HepG2 (cell line): ENCODE results near the gene NXF3. TPM values are rescaled to one million over a fixed set of nuclear protein-coding genes. Genes with fewer than 3 reads are reported as not detected.

Experiments used
- ATAC-seq: fragments of 200-7000 bp; cut with Tn5 transposase; 3 replicates; pipeline ENCODE4 v1.9.1; 2020; ENCODE audit warnings: mild to moderate bottlenecking, moderate library complexity
- BruUV-seq: library from RNA; stranded (reverse); fragments of 400-500 nt; replicated peaks from 2 replicates; lab custom pipeline; 2021; lab: Mats Ljungman, UMichigan
- CTCF ChIA-PET: fragments of 300-600 bp; formaldehyde crosslinking; extraction: SDS; loops from one replicate; lab custom pipeline; 2021; ENCODE audit warnings: low total read pairs, inconsistent platforms, low intra/inter-chr PET ratio; lab: Yijun Ruan, JAX
- POLR2A ChIA-PET: fragments of 350-600 bp; sonication (Branson Sonifier 250); formaldehyde crosslinking; loops from one replicate; lab custom pipeline; 2020; ENCODE audit warnings: antibody characterized with exemption, inconsistent platforms; lab: Yijun Ruan, JAX
- DNase-seq: peaks from one replicate; pipeline ENCODE4 v3.0.0-alpha.2; 2015; ENCODE audit warnings: low spot score
- FAIRE-seq: peaks from 3 replicates; lab custom pipeline; 2011; peaks lifted over from hg19 to GRCh38; lab: Jason Lieb, UNC
- H2AFZ ChIP-seq: one replicate; pipeline ENCODE4 v1.6.1; 2011; ENCODE audit warnings: low read length, inconsistent platforms
- H3K27ac ChIP-seq: fragments of 300-600 bp; 3 replicates; pipeline ENCODE4 v1.8.0; 2011; ENCODE audit warnings: mixed run types, mild to moderate bottlenecking, mixed read lengths, low read length, inconsistent platforms; ENCODE audit not compliant: insufficient read depth; ENCODE audit errors: extremely low read length
- H3K27me3 ChIP-seq, 2 experiments: fragments of 200-600 bp in 1 of 2; 2 replicates in 1 of 2; 3 replicates in 1 of 2; pipeline versions ENCODE4 v1.6.0 to v1.8.0; 2011; ENCODE audit warnings: low read length in 2 of 2, mild to moderate bottlenecking in 2 of 2, moderate library complexity in 2 of 2, inconsistent platforms in 1 of 2; ENCODE audit not compliant: insufficient read depth in 2 of 2, control insufficient read depth in 1 of 2
- H3K36me3 ChIP-seq, 2 experiments: fragments of 200-600 bp in 1 of 2; replicated peaks in 1 of 2; 2 replicates in 1 of 2; 3 replicates in 1 of 2; pipeline versions ENCODE4 v1.5.1 to v1.8.0; 2011; ENCODE audit warnings: low read length in 2 of 2, inconsistent platforms in 1 of 2; ENCODE audit not compliant: insufficient read depth in 2 of 2, control insufficient read depth in 1 of 2
- H3K4me1 ChIP-seq: 2 replicates; pipeline ENCODE4 v1.5.1; 2012; ENCODE audit warnings: low read length, inconsistent platforms; ENCODE audit not compliant: insufficient read depth
- H3K4me2 ChIP-seq: 2 replicates; pipeline ENCODE4 v1.6.0; 2011; ENCODE audit warnings: low read depth, low read length, inconsistent platforms
- H3K4me3 ChIP-seq, 3 experiments: fragments of 200-600 bp in 1 of 3; sonication (generic), shearing (Covaris generic) in 1 of 3; replicated peaks in 1 of 3; 2 replicates each; pipeline ENCODE4 v1.5.1; 2011 to 2016; ENCODE audit warnings: low read length in 3 of 3, inconsistent platforms in 2 of 3, low read depth in 2 of 3, mild to moderate bottlenecking in 2 of 3, control low read depth in 1 of 3, mixed read lengths in 1 of 3; ENCODE audit not compliant: insufficient read depth in 1 of 3
- H3K79me2 ChIP-seq: one replicate; pipeline ENCODE4 v1.6.1; 2011; ENCODE audit warnings: low read length, inconsistent platforms; ENCODE audit not compliant: insufficient read depth
- H3K9ac ChIP-seq: 2 replicates; pipeline ENCODE4 v1.6.0; 2011; ENCODE audit warnings: mild to moderate bottlenecking, low read depth, low read length, inconsistent platforms; ENCODE audit not compliant: insufficient read depth
- H3K9me3 ChIP-seq: 2 replicates; pipeline ENCODE4 v1.5.1; 2012; ENCODE audit warnings: mild to moderate bottlenecking, low read length
- H4K20me1 ChIP-seq: 2 replicates; pipeline ENCODE4 v1.6.0; 2011; ENCODE audit warnings: inconsistent platforms, mild to moderate bottlenecking, low read length, moderate library complexity; ENCODE audit not compliant: insufficient read depth
- AHR ChIP-seq: IDR thresholded peaks from 2 replicates; pipeline ENCODE4 v1.6.1; 2018; ENCODE audit warnings: missing genetic modification reagents, missing compliant biosample characterization
- ARNT2 ChIP-seq: sonication (generic); formaldehyde crosslinking; IDR thresholded peaks from 2 replicates; pipeline ENCODE4 v1.8.0; 2022; ENCODE audit warnings: mild to moderate bottlenecking, low read depth, missing genetic modification reagents, moderate library complexity
- GTF2F1 ChIP-seq: fragments of 150-350 bp; IDR thresholded peaks from 2 replicates; pipeline ENCODE4 v1.6.1; 2014; ENCODE audit warnings: low read length
- JUND ChIP-seq: sonication (generic); formaldehyde crosslinking; IDR thresholded peaks from 2 replicates; pipeline ENCODE4 v1.8.0; 2022; ENCODE audit warnings: mild to moderate bottlenecking, missing genetic modification reagents
- KAT8 ChIP-seq: IDR thresholded peaks from 2 replicates; pipeline ENCODE4 v1.6.1; 2016; ENCODE audit warnings: missing genetic modification reagents, missing compliant biosample characterization
- MAZ ChIP-seq, 2 experiments: sonication (generic) in 1 of 2; formaldehyde crosslinking in 1 of 2; IDR thresholded peaks; 2 replicates each; pipeline versions ENCODE4 v1.5.0 to v1.6.1; 2012 to 2020; ENCODE audit warnings: low read depth in 2 of 2, mild to moderate bottlenecking in 2 of 2, borderline replicate concordance in 1 of 2, improper control_type of control experiment in 1 of 2, low read length in 1 of 2, missing genetic modification reagents in 1 of 2, moderate library complexity in 1 of 2
- NCOA2 ChIP-seq: sonication (generic); formaldehyde crosslinking; IDR thresholded peaks from 2 replicates; pipeline ENCODE4 v1.8.0; 2022; ENCODE audit warnings: inconsistent platforms
- NFE2L1 ChIP-seq: sonication (generic); formaldehyde crosslinking; IDR thresholded peaks from 2 replicates; pipeline ENCODE4 v1.4.0; 2020; ENCODE audit warnings: missing genetic modification reagents, mild to moderate bottlenecking, borderline replicate concordance
- PRPF4 ChIP-seq: fragments of 200-400 bp; formaldehyde crosslinking; IDR thresholded peaks from 2 replicates; pipeline ENCODE4 v1.6.1; 2016; ENCODE audit warnings: low read length, low read depth; ENCODE audit not compliant: poor library complexity, severe bottlenecking
- SATB2 ChIP-seq: sonication (generic); formaldehyde crosslinking; IDR thresholded peaks from 2 replicates; pipeline ENCODE4 v1.5.0; 2020; ENCODE audit warnings: missing genetic modification reagents
- ZEB1 ChIP-seq: IDR thresholded peaks from 2 replicates; pipeline ENCODE4 v1.6.1; 2012; ENCODE audit warnings: mild to moderate bottlenecking, low read depth, inconsistent platforms; ENCODE audit not compliant: insufficient replicate concordance
- ZMAT3 ChIP-seq: sonication (generic); formaldehyde crosslinking; conservative IDR thresholded peaks from 2 replicates; pipeline ENCODE4 v1.7.0; 2021; ENCODE audit warnings: missing genetic modification reagents
- ZMYM4 ChIP-seq: sonication (generic); formaldehyde crosslinking; IDR thresholded peaks from 2 replicates; pipeline ENCODE4 v1.8.1; 2023; ENCODE audit warnings: mild to moderate bottlenecking, missing genetic modification reagents
- ZNF263 ChIP-seq: sonication (generic); formaldehyde crosslinking; IDR thresholded peaks from 2 replicates; pipeline ENCODE4 v1.4.0; 2020; ENCODE audit warnings: missing genetic modification reagents
- ZNF546 ChIP-seq: sonication (generic); formaldehyde crosslinking; conservative IDR thresholded peaks from 2 replicates; pipeline ENCODE4 v1.8.1; 2023; ENCODE audit warnings: mild to moderate bottlenecking, missing genetic modification reagents
- ZNF597 ChIP-seq: sonication (generic); formaldehyde crosslinking; IDR thresholded peaks from 2 replicates; pipeline ENCODE4 v1.5.0; 2020; ENCODE audit warnings: missing genetic modification reagents
- ZNF639 ChIP-seq: conservative IDR thresholded peaks from 2 replicates; pipeline ENCODE4 v1.6.1; 2018; ENCODE audit warnings: missing genetic modification reagents
- ZNF7 ChIP-seq: IDR thresholded peaks from 2 replicates; pipeline ENCODE4 v1.6.1; 2016; ENCODE audit warnings: missing biosample characterization, missing genetic modification reagents
- WGBS: methylation state at CpG from one replicate; pipeline ENCODE4 v1.1.6; 2017; ENCODE audit warnings: low lambda C conversion rate; 5-methylcytosine and 5-hydroxymethylcytosine counted together
- in situ Hi-C: cut with HindIII; loops from 2 replicates; pipeline ENCODE4 v1.10.0; 2017; ENCODE audit warnings: low pct_unique_long_range_greater_than_20kb; ENCODE audit not compliant: extremely low pct_ligation_motif_present
- intact Hi-C: fragments of 100-400 bp; cut with micrococcal nuclease; formaldehyde crosslinking; loops from one replicate; pipeline ENCODE4 v1.10.0; 2022; ENCODE audit not compliant: unreplicated experiment
- polyA plus RNA-seq, 8 experiments: library from polyadenylated mRNA; depleted of rRNA in 3 of 8; stranded (reverse) in 7 of 8; unstranded in 1 of 8; fragments of >200 nt; fragmentation: Illumina TruSeq in 4 of 8; extraction: Trizol in 4 of 8; gene quantifications; 2 replicates each; pipeline versions ENCODE4 v1.2.1 to v1.2.3, GENCODE V29; 2011 to 2016; ENCODE audit warnings: low read depth in 4 of 8, missing spikeins in 1 of 8, mixed read lengths in 1 of 8; ENCODE audit not compliant: insufficient read depth in 1 of 8
- total RNA-seq, 5 experiments: library from RNA; depleted of rRNA; stranded (reverse); fragments of >200 nt; fragmentation: Illumina TruSeq; extraction: Trizol; gene quantifications; 2 replicates each; pipeline ENCODE4 v1.2.3, GENCODE V29; 2016; ENCODE audit warnings: low read depth in 1 of 5
- TF ChIP-seq, protein P1 (sequence below): IDR thresholded peaks from 2 replicates; pipeline ENCODE4 v1.6.1; 2016; ENCODE audit warnings: missing compliant biosample characterization, missing genetic modification reagents, borderline replicate concordance

NXF3 gene
- total and polyA plus RNA-seq, 2 of the 13 experiments (the other 11 are each of a cell fraction or from before 2014, with no cell fraction given): 0.05 TPM; not detected in 1

DNA sequence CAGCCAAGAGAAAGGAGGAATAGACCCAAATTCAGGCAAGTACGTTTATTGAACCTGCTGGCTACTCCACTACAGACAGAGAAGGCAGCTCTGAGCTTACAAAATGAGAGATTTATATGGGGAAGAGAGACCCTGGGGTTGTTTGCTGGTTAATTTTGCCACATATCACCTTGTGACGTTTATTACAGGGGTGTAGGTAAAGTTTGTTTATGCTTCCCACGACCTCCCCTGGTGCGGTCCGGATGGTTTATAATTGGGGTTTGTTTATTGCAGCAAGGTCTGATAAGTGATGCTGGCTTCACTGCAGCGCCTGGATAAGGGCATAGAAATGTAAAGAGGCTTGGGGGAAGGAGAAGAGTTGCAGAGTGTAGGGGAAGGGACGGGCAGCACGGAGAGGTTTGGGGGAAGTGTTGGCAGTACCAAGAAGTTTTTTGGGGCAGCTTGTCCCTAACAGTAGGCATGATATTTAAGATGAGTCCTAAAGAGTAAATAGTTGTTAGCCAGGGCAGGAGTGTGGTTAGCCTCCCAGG, 41.6 kb downstream of the NXF3 start:
- in situ Hi-C loops: no loop called here
- CTCF ChIA-PET: no interaction called here
- Histone ChIP-seq H3K9ac (no peak overlapping the region), H3K79me2 (no peaks in the 10 kb centered on the region), H2AFZ (no peak overlapping the region), H3K36me3 (no peaks in the 10 kb centered on the region), H3K4me1 (peaks cover 22% of the 10 kb centered on the region), H3K4me3 (no peak overlapping the region), H3K9me3 (no peaks in the 10 kb centered on the region), H3K27me3 (no peaks in the 10 kb centered on the region), H3K27ac (no peak overlapping the region), H3K4me2 (no peak overlapping the region), H4K20me1 (no peaks in the 10 kb centered on the region)
- WGBS: 29% methylated on average over 5 of the region's 8 CpGs
- POLR2A ChIA-PET: interaction anchor here (1.6 kb wide), 1 partner anchor 13 kb away, joined by 3 read pairs; the partner anchor contains the start of gene BEX1
- DNase-seq (no peak), ATAC-seq (no peak), FAIRE-seq (no peak)
- TF ChIP-seq MAZ (IDR thresholded peaks at IDR 0.05; ENCODE audit: borderline replicate concordance, low read depth, low read length) (no peak), MAZ (CRISPR knock-in tag; IDR thresholded peaks at IDR 0.05; ENCODE audit: low read depth) (no peak), PRPF4 (no peak), KAT8 (no peak), ZMAT3 (no peak), ZMYM4 (CRISPR knock-in tag) (no peak), SATB2 (CRISPR knock-in tag) (no peak), ZNF263 (no peak), NCOA2 (CRISPR knock-in tag) (no peak), AHR (no peak), JUND (CRISPR knock-in tag) (no peak), NFE2L1 (no peak), ZEB1 (no peak), ZNF597 (CRISPR knock-in tag) (no peak), ARNT2 (CRISPR knock-in tag) (no peak), ZNF546 (CRISPR knock-in tag) (no peak), ZNF7 (CRISPR knock-in tag) (no peak), GTF2F1 (no peak), ZNF639 (no peak)
- TF ChIP-seq, protein P1, sequence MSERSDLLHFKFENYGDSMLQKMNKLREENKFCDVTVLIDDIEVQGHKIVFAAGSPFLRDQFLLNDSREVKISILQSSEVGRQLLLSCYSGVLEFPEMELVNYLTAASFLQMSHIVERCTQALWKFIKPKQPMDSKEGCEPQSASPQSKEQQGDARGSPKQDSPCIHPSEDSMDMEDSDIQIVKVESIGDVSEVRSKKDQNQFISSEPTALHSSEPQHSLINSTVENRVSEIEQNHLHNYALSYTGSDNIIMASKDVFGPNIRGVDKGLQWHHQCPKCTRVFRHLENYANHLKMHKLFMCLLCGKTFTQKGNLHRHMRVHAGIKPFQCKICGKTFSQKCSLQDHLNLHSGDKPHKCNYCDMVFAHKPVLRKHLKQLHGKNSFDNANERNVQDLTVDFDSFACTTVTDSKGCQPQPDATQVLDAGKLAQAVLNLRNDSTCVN (CRISPR knock-in tag): no peak
- intact Hi-C loops: loop anchor here (10.0 kb wide), 1 partner anchor 97 kb away; no protein-coding TSS in a partner anchor
- no TSS peak for BruUV-seq
